ENCODE measurements around the gene ANKRD11.
"Not testable (repeated sequence)": the region's sequence is repeated elsewhere in the genome, so short reads cannot be mapped to it uniquely, and the experiment has no call there.

ANKRD11 gene

GRCh38 chr16:89482150-89482816 lies 8.1 kb downstream of the ANKRD11 start:
- DNase-seq (ENCODE audit: low read depth in 4 of 4, low spot score in 1 of 4): no peak

GRCh38 chr16:89481356-89481955 lies 8.9 kb downstream of the ANKRD11 start:
- DNase-seq (ENCODE audit: low read depth in 4 of 4, low spot score in 1 of 4): no peak

- no peak for DNase-seq (ENCODE audit: low read depth in 4 of 4, low spot score in 1 of 4)
Measured at GRCh38 chr16:89478576-89479221, 11.7 kb downstream of the ANKRD11 start.

- DNase-seq (ENCODE audit: low read depth in 4 of 4, low spot score in 1 of 4): no peak
Measured at GRCh38 chr16:89476811-89477261, 13.5 kb downstream of the ANKRD11 start.

- no peak for DNase-seq (ENCODE audit: low read depth in 4 of 4, low spot score in 1 of 4)
Measured at GRCh38 chr16:89476379-89476778, 14.0 kb downstream of the ANKRD11 start.

- no peak for DNase-seq (ENCODE audit: low read depth in 4 of 4, low spot score in 1 of 4)
Measured at GRCh38 chr16:89475144-89475543, 15.2 kb downstream of the ANKRD11 start.

GRCh38 chr16:89473791-89474414 lies 16.5 kb downstream of the ANKRD11 start:
- no peak for DNase-seq (ENCODE audit: low read depth in 4 of 4, low spot score in 1 of 4)

- no peak for DNase-seq (ENCODE audit: low read depth in 4 of 4, low spot score in 1 of 4)
Measured at GRCh38 chr16:89473136-89473712, 17.1 kb downstream of the ANKRD11 start.

- no peak for DNase-seq (ENCODE audit: low read depth in 4 of 4, low spot score in 1 of 4)
Measured at GRCh38 chr16:89472711-89473075, 17.7 kb downstream of the ANKRD11 start.

GRCh38 chr16:89467382-89467781 lies 23.0 kb downstream of the ANKRD11 start:
- no peak for DNase-seq (ENCODE audit: low read depth in 4 of 4, low spot score in 1 of 4)

- DNase-seq (ENCODE audit: low read depth in 4 of 4, low spot score in 1 of 4): no peak
Measured at GRCh38 chr16:89466920-89467319, 23.4 kb downstream of the ANKRD11 start.

GRCh38 chr16:89463312-89463711 lies 27.0 kb downstream of the ANKRD11 start:
- DNase-seq (ENCODE audit: low read depth in 4 of 4, low spot score in 1 of 4): not testable (repeated sequence)

GRCh38 chr16:89462639-89463038 lies 27.7 kb downstream of the ANKRD11 start:
- not testable (repeated sequence) for DNase-seq (ENCODE audit: low read depth in 4 of 4, low spot score in 1 of 4)

GRCh38 chr16:89461890-89462289 lies 28.5 kb downstream of the ANKRD11 start:
- not testable (repeated sequence) for DNase-seq (ENCODE audit: low read depth in 4 of 4, low spot score in 1 of 4)

GRCh38 chr16:89460556-89460955 lies 29.8 kb downstream of the ANKRD11 start:
- DNase-seq (ENCODE audit: low read depth in 4 of 4, low spot score in 1 of 4): no peak

GRCh38 chr16:89458967-89459366 lies 31.4 kb downstream of the ANKRD11 start:
- DNase-seq (ENCODE audit: low read depth in 4 of 4, low spot score in 1 of 4): no peak

- DNase-seq (ENCODE audit: low read depth in 4 of 4, low spot score in 1 of 4): no peak
Measured at GRCh38 chr16:89458551-89458950, 31.8 kb downstream of the ANKRD11 start.

- no peak for DNase-seq (ENCODE audit: low read depth in 4 of 4, low spot score in 1 of 4)
Measured at GRCh38 chr16:89456419-89456959, 33.9 kb downstream of the ANKRD11 start.

GRCh38 chr16:89455692-89456091 lies 34.7 kb downstream of the ANKRD11 start:
- no peak for DNase-seq (ENCODE audit: low read depth in 4 of 4, low spot score in 1 of 4)

- no peak for DNase-seq (ENCODE audit: low read depth in 4 of 4, low spot score in 1 of 4)
Measured at GRCh38 chr16:89455178-89455577, 35.2 kb downstream of the ANKRD11 start.

- DNase-seq (ENCODE audit: low read depth in 4 of 4, low spot score in 1 of 4): not testable (repeated sequence)
Measured at GRCh38 chr16:89454378-89455125, 35.8 kb downstream of the ANKRD11 start.

Measured in stimulated activated CD4-positive, alpha-beta T cell treated with anti-CD3 and anti-CD28 coated beads, Interleukin-1b, Interleukin-23, amount 100 ng/mL, for 24 hours (primary cell).